ENCODE data around the gene MARVELD2.
A peak's percentile ranks its signal among the peaks of the same experiment; 100 is the strongest.
"Not testable (repeated sequence)": the region's sequence is repeated elsewhere in the genome, so short reads cannot be mapped to it uniquely, and the experiment has no call there.

Gene MARVELD2

DNA sequence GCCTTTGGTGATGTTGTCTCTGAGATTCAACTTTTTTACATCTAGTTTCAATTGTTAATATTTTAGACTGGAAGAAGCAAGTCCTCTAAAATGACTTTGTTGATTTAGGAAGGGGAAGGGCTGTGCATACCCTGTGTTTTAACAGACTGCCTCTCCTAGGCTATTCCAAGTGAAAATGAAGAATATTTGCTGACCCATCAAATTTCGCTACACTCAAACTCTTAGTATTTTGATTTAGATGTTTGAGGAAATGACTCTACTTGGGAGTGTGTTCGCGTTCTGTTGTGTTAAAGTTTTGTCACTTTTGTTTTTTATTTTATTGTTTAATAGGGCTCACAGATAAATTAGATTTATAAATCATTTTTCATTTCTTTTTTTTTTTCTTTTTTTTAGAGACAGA lies 3.6 kb downstream of the MARVELD2 start:
- DNase-seq: no peak
- Mint-ChIP-seq H3K4me1 (peaks cover 2 to 6% of the 10 kb centered on the region in 2 donors), H3K27me3 (no peaks in the 10 kb centered on the region), H3K4me3 (no peak overlapping the region), H3K36me3 (peaks cover 14 to 21% of the 10 kb centered on the region in 2 donors), H3K9me3 (peaks cover 3% of the 10 kb centered on the region in 2 donors), H3K27ac (no peak overlapping the region)
- no peak for ATAC-seq (replicated peaks)

DNA sequence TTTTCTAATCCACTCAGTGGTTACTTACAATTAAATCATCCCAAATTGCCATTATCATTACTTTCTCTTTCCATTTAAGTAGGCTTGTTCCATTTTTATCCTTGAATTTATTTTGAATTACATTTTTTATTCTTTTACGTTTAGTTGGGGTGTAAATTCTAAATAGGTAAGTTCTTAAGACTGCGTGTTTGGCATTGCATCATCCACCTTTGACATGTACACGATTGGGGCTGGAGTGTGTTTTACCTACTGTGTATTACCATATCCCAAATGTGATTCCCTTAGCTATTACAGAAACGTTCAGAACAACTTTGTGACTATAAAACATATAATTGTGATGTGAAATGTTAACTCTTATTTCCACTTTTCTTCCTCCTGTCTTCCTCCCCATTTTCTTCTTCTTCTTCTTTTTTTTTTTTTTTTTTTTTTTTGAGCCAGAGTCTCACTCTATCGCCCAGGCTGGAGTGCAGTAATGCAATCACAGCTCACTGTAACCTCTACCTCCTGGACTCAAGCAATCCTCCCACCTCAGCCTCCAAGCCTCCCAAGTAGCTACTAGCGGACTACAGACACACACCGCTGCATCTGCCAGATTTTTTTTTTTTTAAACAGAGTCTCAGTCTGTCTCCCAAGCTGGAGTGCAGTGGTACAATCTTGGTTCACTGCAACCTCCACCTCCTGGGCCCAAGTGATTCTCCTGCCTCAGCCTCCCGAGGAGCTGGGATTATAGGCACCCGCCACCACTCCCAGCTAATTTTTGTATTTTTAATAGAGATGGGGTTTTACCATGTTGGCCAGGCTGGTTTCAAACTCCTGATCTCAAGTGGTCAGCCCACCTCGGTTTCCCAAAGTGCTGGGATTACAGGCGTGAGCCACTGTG lies 16.7 kb downstream of the MARVELD2 start:
- Mint-ChIP-seq H3K27me3 (no peaks in the 10 kb centered on the region), H3K4me3 (no peak overlapping the region)

DNA sequence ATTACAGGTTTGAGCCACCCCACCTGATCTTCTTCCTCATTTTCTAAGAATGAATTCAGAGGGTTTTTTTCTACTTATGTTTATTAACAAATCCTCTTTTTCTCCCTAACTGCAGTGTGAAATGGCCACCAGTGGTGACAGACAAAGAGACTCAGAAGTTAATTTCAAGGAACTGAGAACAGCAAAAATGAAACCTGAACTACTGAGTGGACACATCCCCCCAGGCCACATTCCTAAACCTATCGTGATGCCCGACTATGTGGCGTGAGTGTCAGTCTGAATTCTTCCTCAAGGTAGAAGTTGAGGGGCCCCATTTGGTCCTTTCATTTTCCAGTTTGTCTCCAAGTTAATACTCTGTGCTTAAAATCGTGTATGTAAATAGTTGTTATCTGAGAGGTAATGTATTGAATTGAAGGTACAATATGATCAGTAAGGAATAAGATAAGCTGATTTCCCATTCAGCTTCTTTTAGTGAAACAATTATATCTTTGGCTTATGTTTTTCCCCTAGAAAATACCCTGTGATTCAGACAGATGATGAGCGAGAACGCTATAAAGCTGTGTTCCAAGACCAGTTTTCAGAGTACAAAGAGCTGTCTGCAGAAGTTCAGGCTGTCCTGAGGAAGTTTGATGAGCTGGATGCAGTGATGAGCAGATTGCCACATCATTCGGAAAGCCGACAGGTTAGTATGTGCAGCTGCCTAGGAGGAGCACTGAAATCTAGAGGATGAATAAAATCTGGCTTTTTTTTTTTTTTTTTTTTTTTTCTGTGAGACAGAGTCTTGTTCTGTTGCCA lies 17.7 kb downstream of the MARVELD2 start:
- H3K4me3 Mint-ChIP-seq: peak overlapping the region in 1 of 2 donors; percentile 10
- no peaks in the 10 kb centered on the region for H3K9me3 Mint-ChIP-seq
- H3K27ac Mint-ChIP-seq: peak overlapping the region; percentile 66
- peaks cover 3 to 5% of the 10 kb centered on the region in 2 donors for H3K4me1 Mint-ChIP-seq
- peak; percentile 13 for DNase-seq
- H3K27me3 Mint-ChIP-seq: no peaks in the 10 kb centered on the region
- ATAC-seq (replicated peaks): peak; percentile 63 to 88
- H3K36me3 Mint-ChIP-seq: no peaks in the 10 kb centered on the region

More for the DNA sequence above, 16.7 kb downstream of the MARVELD2 start:
- DNase-seq: no peak
- no peak for ATAC-seq (replicated peaks)
- Mint-ChIP-seq H3K27ac (peak overlapping the region; percentile 66), H3K36me3 (no peaks in the 10 kb centered on the region), H3K9me3 (no peaks in the 10 kb centered on the region), H3K4me1 (peaks cover 3 to 5% of the 10 kb centered on the region in 2 donors)

DNA sequence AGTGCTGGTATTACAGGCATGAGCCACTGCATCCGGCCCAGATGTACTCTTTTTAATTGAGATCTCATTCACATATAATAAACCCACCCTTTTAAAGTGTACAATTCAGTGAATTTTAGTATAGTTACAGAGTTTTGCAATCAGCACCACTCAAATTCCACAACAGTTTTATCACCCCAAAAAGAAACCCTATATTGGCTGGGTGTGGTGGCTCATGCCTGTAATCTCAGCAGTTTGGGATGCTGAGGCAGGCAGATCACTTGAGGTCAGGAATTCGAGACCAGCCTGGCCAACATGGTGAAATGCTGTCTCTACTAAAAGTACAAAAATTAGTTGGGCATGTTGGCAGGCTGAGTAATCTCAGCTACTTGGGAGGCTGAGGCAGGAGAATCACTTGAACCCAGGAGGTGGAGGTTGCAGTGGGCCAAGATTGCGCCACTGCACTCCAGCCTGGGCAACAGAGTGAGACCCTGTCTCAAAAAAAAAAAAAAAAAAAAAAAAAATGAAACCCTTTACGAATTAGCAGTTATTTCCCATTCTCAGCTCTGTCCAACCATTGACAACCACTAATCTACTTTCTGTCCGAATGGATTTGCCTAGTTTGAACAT lies 20.5 kb downstream of the MARVELD2 start:
- H3K36me3 Mint-ChIP-seq; H3K4me3 Mint-ChIP-seq; H3K27me3 Mint-ChIP-seq; ATAC-seq (replicated peaks); H3K4me1 Mint-ChIP-seq; H3K9me3 Mint-ChIP-seq; H3K27ac Mint-ChIP-seq; DNase-seq: not testable (repeated sequence)

DNA sequence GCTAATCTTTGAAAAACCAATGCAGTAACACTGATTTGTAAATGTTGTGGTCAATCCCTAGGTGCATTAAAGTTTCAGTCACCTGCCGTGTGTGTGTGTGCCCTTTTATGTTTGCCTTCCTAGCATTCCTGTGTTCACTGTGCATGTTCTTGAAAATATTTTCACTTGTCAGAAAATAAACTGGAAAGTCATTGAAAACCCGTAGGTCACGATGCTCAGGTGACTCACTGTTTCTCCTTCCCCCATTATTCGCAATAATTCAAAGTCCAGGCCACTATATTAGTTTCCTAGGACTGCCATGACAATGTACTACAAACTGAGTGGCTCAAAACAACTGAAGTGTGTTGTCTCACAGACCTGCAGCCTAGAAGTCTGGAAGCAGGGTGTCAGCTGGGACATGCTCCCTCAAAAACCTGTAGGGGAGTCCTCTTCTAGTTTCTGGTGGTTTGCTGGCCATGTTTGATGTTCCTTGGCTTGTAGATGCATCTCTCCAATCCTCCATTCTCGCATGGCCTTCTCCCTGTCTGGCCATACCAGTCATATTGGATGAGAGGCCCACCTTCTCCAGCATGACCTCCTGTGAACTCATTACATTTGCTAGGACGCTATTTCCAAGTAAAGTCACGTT lies 29.3 kb downstream of the MARVELD2 start:
- H3K4me1 Mint-ChIP-seq: no peaks in the 10 kb centered on the region
- H3K36me3 Mint-ChIP-seq: no peaks in the 10 kb centered on the region
- no peak overlapping the region for H3K27ac Mint-ChIP-seq
- ATAC-seq (replicated peaks): no peak
- no peak overlapping the region for H3K4me3 Mint-ChIP-seq
- peaks cover 0 to 4% of the 10 kb centered on the region in 2 donors for H3K27me3 Mint-ChIP-seq
- no peaks in the 10 kb centered on the region for H3K9me3 Mint-ChIP-seq
- no peak for DNase-seq

DNA sequence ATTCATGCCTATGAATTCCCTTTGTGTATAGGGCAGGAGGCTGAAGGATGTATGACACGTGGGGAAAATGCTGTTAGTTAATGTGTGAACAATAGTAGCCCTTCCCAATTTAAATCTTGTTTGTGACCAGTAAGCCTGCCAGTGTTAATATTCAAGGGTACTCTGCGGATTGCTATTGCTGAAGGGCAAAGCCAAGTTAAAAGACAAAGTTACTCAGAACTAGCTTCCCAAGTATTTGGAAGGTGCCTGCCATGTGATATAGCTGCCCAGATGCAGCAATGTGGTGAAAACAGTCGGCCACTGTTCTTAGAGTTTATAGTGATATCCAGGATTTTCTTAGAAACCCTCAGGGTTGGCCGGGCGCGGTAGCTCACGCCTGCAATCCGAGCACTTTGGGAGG lies 34.6 kb downstream of the MARVELD2 start:
- Mint-ChIP-seq H3K36me3 (no peaks in the 10 kb centered on the region), H3K9me3 (no peaks in the 10 kb centered on the region), H3K4me3 (no peak overlapping the region), H3K4me1 (no peaks in the 10 kb centered on the region), H3K27me3 (peaks cover under 1 to 4% of the 10 kb centered on the region in 2 donors), H3K27ac (no peak overlapping the region)
- DNase-seq (no peak), ATAC-seq (replicated peaks) (no peak)

DNA sequence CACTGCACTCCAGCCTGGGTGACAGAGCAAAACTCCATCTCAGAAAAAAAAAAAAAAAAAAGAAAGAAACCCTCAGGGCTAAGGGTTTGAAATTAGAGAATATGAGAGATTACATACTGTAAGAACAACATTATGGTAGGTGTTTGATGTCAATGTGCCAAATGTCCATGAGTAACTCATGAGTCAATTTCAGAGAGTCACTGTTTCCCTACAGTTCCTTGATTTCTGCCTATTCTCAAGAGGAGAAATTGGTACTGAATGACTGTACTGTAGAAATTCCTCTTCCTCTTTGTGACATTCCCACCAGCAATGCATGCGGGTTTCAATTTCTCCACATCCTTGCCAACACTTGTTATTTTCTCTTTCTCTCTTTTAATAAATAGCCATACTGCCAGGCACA lies 35.2 kb downstream of the MARVELD2 start:
- no peak for ATAC-seq (replicated peaks)
- DNase-seq: no peak
- no peaks in the 10 kb centered on the region for H3K4me1 Mint-ChIP-seq
- H3K27ac Mint-ChIP-seq: no peak overlapping the region
- peaks cover 4 to 7% of the 10 kb centered on the region in 2 donors for H3K27me3 Mint-ChIP-seq
- no peaks in the 10 kb centered on the region for H3K9me3 Mint-ChIP-seq
- no peak overlapping the region for H3K4me3 Mint-ChIP-seq
- no peaks in the 10 kb centered on the region for H3K36me3 Mint-ChIP-seq

DNA sequence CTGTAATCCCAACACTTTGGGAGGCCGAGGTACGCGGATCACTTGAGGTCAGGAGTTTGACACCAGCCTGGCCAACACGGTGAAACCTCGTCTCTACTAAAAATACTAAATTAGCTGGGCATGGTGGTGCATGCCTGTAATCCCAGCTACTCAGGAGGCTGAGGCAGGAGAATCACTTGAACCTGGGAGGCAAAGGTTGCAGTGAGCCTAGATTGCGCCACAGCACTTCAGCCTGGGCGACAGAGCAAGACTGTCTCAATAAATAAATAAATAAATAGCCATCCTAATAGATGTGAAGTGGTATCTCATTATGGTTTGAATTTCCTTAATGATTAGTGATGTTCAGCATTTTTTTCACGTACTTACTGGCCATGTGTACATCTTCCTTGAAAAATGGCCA lies 35.6 kb downstream of the MARVELD2 start:
- not testable (repeated sequence) for H3K36me3 Mint-ChIP-seq

DNA sequence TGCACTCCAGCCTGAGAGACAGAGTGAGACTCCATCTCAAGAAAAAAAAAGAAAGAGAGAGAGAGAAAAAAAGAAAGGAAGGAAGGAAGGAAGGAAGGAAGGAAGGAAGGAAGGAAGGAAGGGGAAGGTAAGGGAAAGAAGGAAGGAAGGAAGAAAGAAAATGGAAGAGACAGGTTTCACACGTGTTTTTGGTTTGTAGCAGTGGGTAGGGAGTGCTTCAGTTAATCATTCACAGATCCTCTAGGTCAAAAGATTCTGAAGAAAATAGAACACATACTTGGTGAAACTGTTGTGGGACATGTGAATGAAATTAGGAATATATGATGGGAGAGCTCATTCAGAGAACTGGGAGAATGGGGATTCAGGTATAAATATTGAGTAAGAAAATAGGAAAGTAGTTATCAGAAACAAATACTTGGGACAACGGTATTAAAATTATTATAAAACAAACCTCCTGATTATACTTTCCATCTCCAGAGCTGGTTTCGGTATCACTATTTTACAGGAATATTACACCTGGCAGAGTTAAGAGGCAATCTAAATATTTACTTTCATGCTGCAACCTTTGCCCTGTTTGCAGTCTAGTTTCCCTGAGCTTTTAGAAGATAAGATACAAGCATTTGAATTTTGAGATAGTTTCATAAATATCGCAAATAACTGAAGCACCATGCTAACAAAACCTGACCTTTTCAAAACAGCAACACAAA lies 37.2 kb downstream of the MARVELD2 start:
- Mint-ChIP-seq H3K9me3 (peaks cover 0 to 2% of the 10 kb centered on the region in 2 donors), H3K27ac (no peak overlapping the region), H3K4me1 (no peaks in the 10 kb centered on the region), H3K36me3 (no peaks in the 10 kb centered on the region), H3K27me3 (peaks cover 0 to 7% of the 10 kb centered on the region in 2 donors), H3K4me3 (no peak overlapping the region)
- ATAC-seq (replicated peaks) (no peak), DNase-seq (no peak)

More for the DNA sequence above, 35.6 kb downstream of the MARVELD2 start:
- not testable (repeated sequence) for H3K27me3 Mint-ChIP-seq; ATAC-seq (replicated peaks); H3K4me1 Mint-ChIP-seq; H3K4me3 Mint-ChIP-seq; DNase-seq; H3K9me3 Mint-ChIP-seq; H3K27ac Mint-ChIP-seq

DNA sequence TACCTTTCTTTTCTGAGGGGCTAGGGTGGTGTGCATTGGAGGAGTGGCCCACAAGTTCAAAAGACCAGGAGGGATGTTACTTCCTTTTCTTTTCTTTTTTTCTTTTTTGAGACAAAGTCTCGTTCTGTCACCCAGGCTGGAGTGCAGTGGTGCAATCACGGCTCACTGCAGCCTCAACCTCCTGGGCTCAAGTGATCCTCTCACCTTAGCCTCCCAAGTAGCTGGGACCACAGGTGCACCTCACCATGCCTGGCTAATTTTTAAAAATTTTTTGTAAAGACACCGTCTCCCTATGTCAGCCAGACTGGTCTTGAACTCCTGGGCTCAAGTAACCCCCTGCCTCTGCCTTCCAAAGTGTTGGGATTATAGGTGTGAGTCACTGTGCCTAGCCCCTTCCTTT lies 38.6 kb downstream of the MARVELD2 start:
- H3K4me3 Mint-ChIP-seq; DNase-seq; ATAC-seq (replicated peaks); H3K27me3 Mint-ChIP-seq; H3K9me3 Mint-ChIP-seq; H3K36me3 Mint-ChIP-seq; H3K4me1 Mint-ChIP-seq; H3K27ac Mint-ChIP-seq: not testable (repeated sequence)

DNA sequence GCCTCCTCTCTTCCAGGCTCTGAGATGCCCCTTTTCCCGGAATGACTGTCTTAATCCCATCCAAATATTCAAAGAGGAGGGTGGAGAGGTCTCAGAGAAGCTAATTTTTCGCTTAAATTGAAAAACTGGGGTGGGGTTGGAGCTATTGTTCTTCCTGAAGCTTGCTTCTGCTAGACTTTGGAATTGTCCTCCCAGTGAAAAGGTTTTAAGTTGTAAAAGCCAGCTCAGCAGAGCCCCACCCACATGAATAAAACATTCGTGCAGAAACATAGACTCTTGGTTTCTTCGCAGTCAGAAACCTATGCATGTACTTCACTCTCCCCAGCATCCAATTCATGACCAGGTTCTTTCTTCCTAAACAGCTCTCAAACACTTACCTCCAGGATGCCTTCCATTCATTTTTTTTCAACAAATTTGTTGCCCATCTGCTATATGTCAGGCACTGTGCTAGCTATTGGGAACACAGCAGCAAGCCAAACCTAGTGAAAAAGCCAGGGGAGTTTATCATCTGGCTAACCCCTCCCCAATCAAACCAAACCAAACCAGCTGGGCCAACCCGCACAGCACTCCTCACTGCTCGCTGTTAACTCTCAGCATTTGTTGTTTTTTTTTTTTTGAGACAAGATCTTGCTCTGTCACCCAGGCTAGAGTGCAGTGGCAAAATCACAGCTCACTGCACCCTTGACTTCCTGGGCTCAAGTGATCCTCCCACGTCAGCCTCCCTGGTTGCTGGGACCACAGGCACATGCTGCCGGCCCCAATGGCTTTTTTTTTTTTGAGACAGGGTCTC lies 39.7 kb downstream of the MARVELD2 start:
- Mint-ChIP-seq H3K4me3 (no peak overlapping the region), H3K9me3 (peaks cover 0 to 6% of the 10 kb centered on the region in 2 donors), H3K27me3 (peaks cover 0 to 14% of the 10 kb centered on the region in 2 donors), H3K4me1 (no peaks in the 10 kb centered on the region), H3K27ac (no peak overlapping the region), H3K36me3 (no peaks in the 10 kb centered on the region)
- ATAC-seq (replicated peaks) (no peak), DNase-seq (no peak)

DNA sequence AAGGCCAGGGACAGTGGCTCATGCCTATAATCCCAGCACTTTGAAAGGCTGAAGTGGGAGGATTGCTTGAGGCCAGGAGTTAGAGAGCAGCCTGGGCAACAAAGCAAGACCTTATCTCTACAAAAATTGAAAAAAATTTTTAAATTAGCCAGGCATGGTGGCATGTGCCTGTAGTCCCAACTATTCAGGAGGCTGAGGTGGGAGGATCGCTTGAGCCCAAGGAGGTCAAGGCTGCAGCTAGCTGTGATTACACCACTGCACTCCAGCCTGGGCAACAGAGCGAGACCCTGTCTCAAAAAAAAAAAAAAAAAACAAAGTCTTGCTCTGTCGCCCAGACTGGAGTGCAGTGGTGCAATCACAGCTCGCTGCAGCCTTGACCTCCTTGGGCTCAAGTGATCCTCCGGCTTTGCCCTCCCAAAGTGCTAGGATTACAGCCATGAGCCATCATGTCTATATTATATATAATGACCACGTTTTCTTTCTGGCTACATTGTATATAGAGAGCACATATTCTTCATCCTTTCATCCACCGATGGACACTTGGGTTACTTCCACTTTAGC lies 40.6 kb downstream of the MARVELD2 start:
- H3K36me3 Mint-ChIP-seq, DNase-seq, H3K27ac Mint-ChIP-seq: not testable (repeated sequence)

DNA sequence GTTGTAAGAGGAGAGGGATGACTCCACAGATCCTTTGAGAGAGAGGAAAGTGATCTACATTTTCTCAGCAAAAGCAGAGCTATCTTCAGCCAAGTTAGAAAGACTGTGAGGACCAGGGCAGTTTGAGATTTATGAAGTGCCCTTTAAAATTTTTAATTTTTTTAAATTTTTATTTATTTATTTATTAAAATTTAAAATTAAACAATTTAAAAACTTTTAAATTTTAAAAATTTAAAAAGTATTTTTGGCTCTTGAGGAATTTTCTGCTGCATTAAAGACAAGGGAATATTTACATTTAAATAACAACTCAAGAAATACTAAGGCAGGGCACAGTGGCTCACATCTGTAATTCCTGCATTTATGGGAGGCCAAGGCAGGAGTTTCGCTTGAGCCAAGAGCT lies 47.3 kb downstream of the MARVELD2 start:
- ATAC-seq (replicated peaks): no peak

More for the DNA sequence above, 40.6 kb downstream of the MARVELD2 start:
- H3K4me1 Mint-ChIP-seq; ATAC-seq (replicated peaks); H3K9me3 Mint-ChIP-seq; H3K4me3 Mint-ChIP-seq: not testable (repeated sequence)
- peaks cover 0 to 14% of the 10 kb centered on the region in 2 donors for H3K27me3 Mint-ChIP-seq

More for the DNA sequence above, 47.3 kb downstream of the MARVELD2 start:
- peaks cover 0 to 7% of the 10 kb centered on the region in 2 donors for H3K27me3 Mint-ChIP-seq
- no peak overlapping the region for H3K4me3 Mint-ChIP-seq
- H3K4me1 Mint-ChIP-seq: no peaks in the 10 kb centered on the region
- peaks cover 0 to 1% of the 10 kb centered on the region in 2 donors for H3K36me3 Mint-ChIP-seq
- H3K27ac Mint-ChIP-seq: no peak overlapping the region
- DNase-seq: no peak
- peaks cover 0 to 5% of the 10 kb centered on the region in 2 donors for H3K9me3 Mint-ChIP-seq

Measured in stimulated activated naive B cell treated with anti-CD40 and anti-IgM and Interleukin-4, amounts not matched to agents 10 μg/mL and 1 μg/mL and 100 μg/mL, for 72 hours (primary cell).